ENCODE data around the gene CD300C. TPM values are rescaled to one million over a fixed set of nuclear protein-coding genes. Genes with fewer than 3 reads are reported as not detected.
A peak's percentile ranks its signal among the peaks of the same experiment; 100 is the strongest.

Gene CD300C
- total RNA-seq, 1 donor from 2014 or later: 0.06 TPM

GRCh38 chr17:74497471-74497870 lies 48.4 kb downstream of the CD300C start:
- DNase-seq (ENCODE audit: low read depth): no peak
- TF ChIP-seq, protein P1, sequence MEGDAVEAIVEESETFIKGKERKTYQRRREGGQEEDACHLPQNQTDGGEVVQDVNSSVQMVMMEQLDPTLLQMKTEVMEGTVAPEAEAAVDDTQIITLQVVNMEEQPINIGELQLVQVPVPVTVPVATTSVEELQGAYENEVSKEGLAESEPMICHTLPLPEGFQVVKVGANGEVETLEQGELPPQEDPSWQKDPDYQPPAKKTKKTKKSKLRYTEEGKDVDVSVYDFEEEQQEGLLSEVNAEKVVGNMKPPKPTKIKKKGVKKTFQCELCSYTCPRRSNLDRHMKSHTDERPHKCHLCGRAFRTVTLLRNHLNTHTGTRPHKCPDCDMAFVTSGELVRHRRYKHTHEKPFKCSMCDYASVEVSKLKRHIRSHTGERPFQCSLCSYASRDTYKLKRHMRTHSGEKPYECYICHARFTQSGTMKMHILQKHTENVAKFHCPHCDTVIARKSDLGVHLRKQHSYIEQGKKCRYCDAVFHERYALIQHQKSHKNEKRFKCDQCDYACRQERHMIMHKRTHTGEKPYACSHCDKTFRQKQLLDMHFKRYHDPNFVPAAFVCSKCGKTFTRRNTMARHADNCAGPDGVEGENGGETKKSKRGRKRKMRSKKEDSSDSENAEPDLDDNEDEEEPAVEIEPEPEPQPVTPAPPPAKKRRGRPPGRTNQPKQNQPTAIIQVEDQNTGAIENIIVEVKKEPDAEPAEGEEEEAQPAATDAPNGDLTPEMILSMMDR (conservative IDR thresholded peaks at IDR 0.05; ENCODE audit: low read depth, low read length): no peak
- no peak overlapping the region for H3K4me3 ChIP-seq (ENCODE audit: low read depth, low read length)

- TF ChIP-seq, protein P1 (conservative IDR thresholded peaks at IDR 0.05; ENCODE audit: low read depth, low read length): peak; percentile 96
- H3K4me3 ChIP-seq (ENCODE audit: low read depth, low read length): no peak overlapping the region
- peak; percentile 64 for DNase-seq (ENCODE audit: low read depth)
Observed at GRCh38 chr17:74493331-74493833, 52.5 kb downstream of the CD300C start.

DNA sequence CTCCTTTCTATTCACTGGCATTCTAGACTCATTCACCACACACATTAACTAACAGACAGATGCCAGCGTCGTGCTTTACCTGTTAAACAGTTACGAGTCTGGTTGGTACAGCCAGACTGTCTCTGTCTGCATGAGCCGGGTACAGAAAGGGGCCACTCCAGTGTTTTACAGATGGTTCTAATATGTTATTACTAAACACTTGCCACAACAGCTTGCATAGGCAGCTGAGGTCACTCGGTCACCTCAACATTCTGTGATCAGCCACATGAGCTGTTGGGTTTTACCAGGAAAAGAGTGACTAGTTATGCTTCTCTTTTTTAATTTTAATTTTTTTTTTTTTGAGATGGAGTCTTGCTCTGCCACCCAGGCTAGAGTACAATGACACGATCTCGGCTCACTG lies 54.3 kb downstream of the CD300C start:
- TF ChIP-seq, protein P1 (conservative IDR thresholded peaks at IDR 0.05; ENCODE audit: low read depth, low read length): no peak
- DNase-seq (ENCODE audit: low read depth): no peak
- H3K4me3 ChIP-seq (ENCODE audit: low read depth, low read length): no peak overlapping the region

Other genes starting within 250 kb of the CD300C start
- gene KIF19, start 219.9 kb downstream of the CD300C start, total RNA-seq: not detected in 2 replicates
- gene BTBD17, start 184.2 kb downstream of the CD300C start, total RNA-seq: not detected in 2 replicates
- gene GPR142, start 178.6 kb downstream of the CD300C start, total RNA-seq: not detected in 2 replicates
- gene GPRC5C, start 114.0 kb downstream of the CD300C start, total RNA-seq: 48.3 and 61.7 TPM in 2 replicates
- gene CD300A, start 79.5 kb downstream of the CD300C start, total RNA-seq: not detected in 2 replicates
- gene CD300LB, start 14.6 kb downstream of the CD300C start, total RNA-seq: not detected in 2 replicates
- not detected in 2 replicates for gene CD300H, start 21.4 kb upstream of the CD300C start, total RNA-seq
- not detected in 2 replicates for gene CD300LD, start 46.2 kb upstream of the CD300C start, total RNA-seq
- not detected in 2 replicates for gene CD300E, start 77.6 kb upstream of the CD300C start, total RNA-seq
- not detected in 2 replicates for gene CD300LF, start 166.8 kb upstream of the CD300C start, total RNA-seq
- 0.14 TPM in 1 of 2 replicates, not detected in the other for gene RAB37, start 191.1 kb upstream of the CD300C start, total RNA-seq
- 45.1 and 64.6 TPM in 2 replicates for gene NHERF1, start 202.5 kb upstream of the CD300C start, total RNA-seq
- 18.2 and 24.5 TPM in 2 replicates for gene NAT9, start 230.2 kb upstream of the CD300C start, total RNA-seq